Activated CD8-positive, alpha-beta T cell treated with anti-CD3 and anti-CD28 coated beads for 36 hours (primary cell): ENCODE measurements around the gene DEDD. TPM values are rescaled to one million over a fixed set of nuclear protein-coding genes. Genes with fewer than 3 reads are reported as not detected.

Source experiments
- ATAC-seq: fragments of 200-7000 bp; cut with Tn5 transposase; one replicate; pipeline ENCODE4 v1.10.0; 2021; ENCODE audit warnings: mild to moderate bottlenecking, moderate library complexity
- CTCF ChIA-PET: fragments of 350-600 bp; sonication (Branson Sonifier 250); formaldehyde crosslinking; loops from one replicate; lab custom pipeline; 2021; ENCODE audit warnings: antibody characterized with exemption; lab: Charles Lee
- POLR2A ChIA-PET: fragments of 350-600 bp; sonication (Branson Sonifier 250); formaldehyde crosslinking; loops from one replicate; lab custom pipeline; 2021; ENCODE audit warnings: antibody characterized with exemption; lab: Charles Lee
- DNase-seq: peaks from one replicate; pipeline ENCODE4 v3.0.0-alpha.2; 2020
- H3K27ac Mint-ChIP-seq: one replicate; pipeline ENCODE4 v1.8.0; 2021; ENCODE audit warnings: mild to moderate bottlenecking, mixed read lengths
- H3K27me3 Mint-ChIP-seq: one replicate; pipeline ENCODE4 v1.8.0; 2021; ENCODE audit warnings: mixed read lengths
- H3K36me3 Mint-ChIP-seq: one replicate; pipeline ENCODE4 v1.8.0; 2021; ENCODE audit warnings: low read depth, mixed read lengths
- H3K4me1 Mint-ChIP-seq: one replicate; pipeline ENCODE4 v1.8.0; 2021; ENCODE audit warnings: low read depth, mixed read lengths
- H3K4me3 Mint-ChIP-seq: one replicate; pipeline ENCODE4 v1.8.0; 2021; ENCODE audit warnings: mild to moderate bottlenecking, moderate library complexity, mixed read lengths
- H3K9me3 Mint-ChIP-seq: one replicate; pipeline ENCODE4 v1.8.0; 2021; ENCODE audit warnings: mixed read lengths
- CTCF ChIP-seq: fragments of 200-600 bp; IDR thresholded peaks from one replicate; pipeline ENCODE4 v1.8.0; 2022; ENCODE audit warnings: antibody characterized with exemption, mild to moderate bottlenecking
- intact Hi-C: fragments of 100-400 bp; cut with micrococcal nuclease; formaldehyde crosslinking; loops from one replicate; pipeline ENCODE4 v1.10.0; 2022
- total RNA-seq, 2 experiments: library from RNA; stranded (reverse); gene quantifications; one replicate each; pipeline ENCODE4 v1.2.3, GENCODE V29; 2021

The DEDD gene
- total RNA-seq, 2 experiments from 2014 or later = 30.4 to 37.0 TPM

- POLR2A ChIA-PET = interaction anchor here (0.6 to 3.7 kb wide), 8 partner anchors 12 to 216 kb away, joined by 3 to 46 read pairs (median 6); partner anchors contain the start of genes NDUFS2, PPOX, TOMM40L and UFC1
- no peak for ATAC-seq
- no peak for TF ChIP-seq CTCF
- intact Hi-C loops = no loop called here
- H3K4me3 Mint-ChIP-seq = peak overlapping the region; percentile 97
- H3K27me3 Mint-ChIP-seq = no peaks in the 10 kb centered on the region
- no peaks in the 10 kb centered on the region for H3K9me3 Mint-ChIP-seq
- no peak for DNase-seq
- peaks cover 56% of the 10 kb centered on the region for H3K4me1 Mint-ChIP-seq
- H3K27ac Mint-ChIP-seq = peak overlapping the region; percentile 99
- peaks cover 22% of the 10 kb centered on the region for H3K36me3 Mint-ChIP-seq
- CTCF ChIA-PET = interaction anchor here (1.5 to 3.7 kb wide), 3 partner anchors 9 to 34 kb away, joined by 3 to 30 read pairs (median 3); partner anchors contain the start of gene PPOX
Observed at GRCh38 chr1:161177936-161178244, 45.4 kb upstream of the DEDD start.

GRCh38 chr1:161177112-161177935 lies 44.9 kb upstream of the DEDD start, which contains the start of gene B4GALT3:
B4GALT3 (minus strand) TSS chr1:161177507; CDS start chr1:161176060, 1,447 bp downstream.
- H3K9me3 Mint-ChIP-seq = no peaks in the 10 kb centered on the region
- intact Hi-C loops = no loop called here
- peak within 1 kb of the TSS; percentile 99 for H3K27ac Mint-ChIP-seq
- ATAC-seq = peak; percentile 85
- peaks cover 26% of the 10 kb centered on the region for H3K36me3 Mint-ChIP-seq
- H3K4me1 Mint-ChIP-seq = peaks cover 55% of the 10 kb centered on the region
- peak within 1 kb of the TSS; percentile 97 for H3K4me3 Mint-ChIP-seq
- CTCF ChIA-PET = interaction anchor here (1.1 to 3.7 kb wide), 6 partner anchors 9 to 115 kb away, joined by 3 to 30 read pairs (median 3); partner anchors contain the start of gene PPOX
- TF ChIP-seq CTCF = no peak
- peak; percentile 96 for DNase-seq
- H3K27me3 Mint-ChIP-seq = no peaks in the 10 kb centered on the region
- POLR2A ChIA-PET = interaction anchor here (0.6 to 3.7 kb wide), 11 partner anchors 11 to 217 kb away, joined by 3 to 46 read pairs (median 5); partner anchors contain the start of genes ADAMTS4, NDUFS2, PPOX and TOMM40L

GRCh38 chr1:161176468-161177111 lies 44.1 kb upstream of the DEDD start:
- peak overlapping the region; percentile 99 for H3K27ac Mint-ChIP-seq
- no peaks in the 10 kb centered on the region for H3K27me3 Mint-ChIP-seq
- no peaks in the 10 kb centered on the region for H3K9me3 Mint-ChIP-seq
- intact Hi-C loops = no loop called here
- TF ChIP-seq CTCF = no peak
- POLR2A ChIA-PET = interaction anchor here (0.7 to 3.7 kb wide), 11 partner anchors 11 to 217 kb away, joined by 3 to 46 read pairs (median 3); partner anchors contain the start of genes ADAMTS4, NDUFS2, PPOX and UFC1
- peaks cover 48% of the 10 kb centered on the region for H3K4me1 Mint-ChIP-seq
- ATAC-seq (no peak), DNase-seq (no peak)
- H3K36me3 Mint-ChIP-seq = peaks cover 26% of the 10 kb centered on the region
- peak overlapping the region; percentile 97 for H3K4me3 Mint-ChIP-seq
- CTCF ChIA-PET = interaction anchor here (1.0 to 3.7 kb wide), 7 partner anchors 10 to 116 kb away, joined by 3 to 30 read pairs (median 3); partner anchors contain the start of gene PPOX

- intact Hi-C loops = no loop called here
- peaks cover 44% of the 10 kb centered on the region for H3K4me1 Mint-ChIP-seq
- no peak for DNase-seq
- no peak for TF ChIP-seq CTCF
- ATAC-seq = no peak
- ChIA-PET POLR2A (interaction anchor here (0.8 to 3.7 kb wide), 9 partner anchors 10 to 128 kb away, joined by 3 to 46 read pairs (median 3); partner anchors contain the start of genes NDUFS2, PPOX and UFC1), CTCF (interaction anchor here (1.0 to 3.7 kb wide), 4 partner anchors 9 to 116 kb away, joined by 3 to 30 read pairs (median 6); partner anchors contain the start of gene PPOX)
- peak overlapping the region; percentile 97 for H3K4me3 Mint-ChIP-seq
- H3K9me3 Mint-ChIP-seq = no peaks in the 10 kb centered on the region
- peak overlapping the region; percentile 99 for H3K27ac Mint-ChIP-seq
- H3K27me3 Mint-ChIP-seq = no peaks in the 10 kb centered on the region
- peaks cover 31% of the 10 kb centered on the region for H3K36me3 Mint-ChIP-seq
Observed at GRCh38 chr1:161175771-161176453, 43.4 kb upstream of the DEDD start.
